C4-2B (cell line): Measurements from ENCODE around the gene CKMT2.

Experiments used
- H3K27ac ChIP-seq: fragments of 450-650 bp; 2 replicates; pipeline ENCODE4 v1.5.1; 2017
- CTCF ChIP-seq: fragments of 450-650 bp; conservative IDR thresholded peaks from 2 replicates; pipeline ENCODE4 v1.5.1; 2017; ENCODE audit warnings: mild to moderate bottlenecking
- ZFX ChIP-seq: fragments of 450-650 bp; IDR thresholded peaks from 2 replicates; pipeline ENCODE4 v1.6.1; 2017

CKMT2 gene

GRCh38 chr5:81308836-81309235 is 75.7 kb downstream of the CKMT2 start:
- H3K27ac ChIP-seq, result no peak overlapping the region
- no peak for TF ChIP-seq CTCF
- no peak for TF ChIP-seq ZFX

- H3K27ac ChIP-seq, result no peak overlapping the region
These were observed 77.4 kb downstream of the CKMT2 start for GRCh38 chr5:81310402-81311063.

GRCh38 chr5:81313278-81313677 is 80.2 kb downstream of the CKMT2 start:
- H3K27ac ChIP-seq, result no peak overlapping the region
- TF ChIP-seq ZFX (no peak), CTCF (no peak)

More at GRCh38 chr5:81310402-81311063, 77.4 kb downstream of the CKMT2 start:
- TF ChIP-seq ZFX (no peak), CTCF (no peak)

- TF ChIP-seq CTCF, result no peak
- no peak for TF ChIP-seq ZFX
- no peak overlapping the region for H3K27ac ChIP-seq
These were observed 80.6 kb downstream of the CKMT2 start for GRCh38 chr5:81313686-81314085.

- no peak overlapping the region for H3K27ac ChIP-seq
- TF ChIP-seq ZFX, result no peak
- no peak for TF ChIP-seq CTCF
These were observed 81.5 kb downstream of the CKMT2 start for GRCh38 chr5:81314581-81314980.

DNA sequence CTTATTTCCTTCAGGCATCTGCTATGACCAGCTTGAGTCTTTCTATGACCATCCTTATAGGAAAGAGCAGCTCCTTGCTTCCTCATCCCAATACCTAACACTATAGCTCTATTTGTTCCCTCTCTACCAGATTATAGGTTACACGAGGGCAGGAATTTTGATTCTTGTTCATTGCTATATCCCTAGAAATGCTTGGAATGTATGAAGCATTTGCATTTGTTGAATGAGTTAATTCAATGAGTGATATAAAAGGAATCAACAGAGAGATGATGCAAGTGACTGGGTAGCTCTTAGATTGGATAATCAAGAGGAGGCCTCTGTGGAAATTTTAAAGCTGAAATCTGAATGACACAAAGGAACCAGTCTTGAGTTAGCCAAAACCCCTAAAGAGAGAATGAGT is 82.2 kb downstream of the CKMT2 start:
- H3K27ac ChIP-seq, result no peak overlapping the region
- TF ChIP-seq ZFX, result no peak
- no peak for TF ChIP-seq CTCF

DNA sequence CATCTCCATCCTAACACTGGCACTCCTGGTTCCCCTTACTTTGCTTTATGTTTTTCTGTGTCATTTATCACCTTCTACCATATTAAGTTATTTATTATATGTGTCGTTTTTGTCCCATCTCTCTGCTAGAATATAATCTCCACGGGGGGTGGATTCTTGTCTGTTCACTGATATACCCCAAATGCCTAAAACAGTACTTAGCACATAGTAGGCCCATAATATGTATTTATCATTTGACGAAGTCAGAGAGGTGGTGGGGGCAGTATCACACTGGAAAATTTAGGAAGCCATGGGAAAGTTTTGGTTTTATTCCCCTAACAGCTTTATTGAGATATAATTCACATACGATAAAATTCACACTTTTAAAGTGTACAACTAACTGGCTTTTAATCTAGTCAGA is 82.7 kb downstream of the CKMT2 start:
- H3K27ac ChIP-seq, result no peak overlapping the region
- TF ChIP-seq CTCF (no peak), ZFX (no peak)
